ENCODE measurements around the gene PLCD4. TPM values are rescaled to one million over a fixed set of nuclear protein-coding genes. Genes with fewer than 3 reads are reported as not detected.
A peak's percentile ranks its signal among the peaks of the same experiment; 100 is the strongest.

The PLCD4 gene
- 0.21 TPM for total RNA-seq

GRCh38 chr2:218607436-218608115 is at the start of gene PLCD4:
PLCD4 (plus strand) TSS chr2:218607899; CDS start chr2:218615740, 7,841 bp downstream.
- Histone ChIP-seq H3K4me3 (ENCODE audit: low read length) (no peak within 1 kb of the TSS), H3K4me1 (ENCODE audit: insufficient read depth, low read length) (no peaks in the 10 kb centered on the region), H3K27me3 (ENCODE audit: insufficient read depth, low read length) (no peaks in the 10 kb centered on the region), H3K9me3 (ENCODE audit: low read depth, low read length) (no peaks in the 10 kb centered on the region)

DNA sequence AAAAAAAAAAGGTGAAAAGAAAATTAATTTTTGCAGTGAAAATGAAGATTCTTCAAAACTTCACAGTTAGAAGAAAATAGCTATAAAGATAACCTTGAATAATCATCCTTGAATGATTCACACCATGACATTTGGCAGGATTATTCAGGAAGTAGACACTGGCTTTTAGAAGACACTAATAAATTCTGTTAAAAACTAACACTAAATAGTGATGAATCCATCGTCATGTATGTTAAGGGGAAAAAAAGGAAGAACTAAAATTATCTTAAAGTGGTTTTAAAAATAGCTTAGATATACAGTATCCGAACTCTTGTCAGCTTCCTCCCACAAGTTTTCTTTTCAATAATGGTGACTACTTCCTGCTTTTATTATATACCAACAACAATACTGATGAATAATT is 49.8 kb upstream of the PLCD4 start:
- H3K9me3 ChIP-seq (ENCODE audit: low read depth, low read length) = no peaks in the 10 kb centered on the region
- H3K4me3 ChIP-seq (ENCODE audit: low read length) = no peak overlapping the region
- H3K4me1 ChIP-seq (ENCODE audit: insufficient read depth, low read length) = no peaks in the 10 kb centered on the region
- H3K27me3 ChIP-seq (ENCODE audit: insufficient read depth, low read length) = no peaks in the 10 kb centered on the region

GRCh38 chr2:218558986-218559385 is 48.7 kb upstream of the PLCD4 start:
- no peaks in the 10 kb centered on the region for H3K9me3 ChIP-seq (ENCODE audit: low read depth, low read length)
- H3K27me3 ChIP-seq (ENCODE audit: insufficient read depth, low read length) = no peaks in the 10 kb centered on the region
- no peak overlapping the region for H3K4me3 ChIP-seq (ENCODE audit: low read length)
- H3K4me1 ChIP-seq (ENCODE audit: insufficient read depth, low read length) = peaks cover 4% of the 10 kb centered on the region

- H3K9me3 ChIP-seq (ENCODE audit: low read depth, low read length) = no peaks in the 10 kb centered on the region
Observed at GRCh38 chr2:218564056-218564455, 43.6 kb upstream of the PLCD4 start.

DNA sequence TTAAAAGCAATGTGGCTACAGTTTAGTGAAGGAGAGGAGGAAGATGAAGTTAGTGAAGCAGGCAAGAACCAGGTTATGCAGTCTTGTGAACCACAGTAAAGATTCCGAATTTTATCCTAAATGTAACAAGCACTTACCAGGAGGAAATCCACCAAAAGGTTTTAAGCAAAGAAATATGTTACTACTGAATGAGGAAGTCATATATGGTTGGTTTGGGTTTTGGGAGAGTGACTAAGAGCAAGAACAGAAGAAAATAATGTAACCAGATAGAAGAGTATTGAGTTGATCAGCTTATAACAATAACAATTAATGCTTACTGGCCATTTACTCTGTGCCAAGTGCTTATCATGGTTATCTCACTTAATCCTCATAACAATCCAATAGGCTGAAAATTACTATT is 41.4 kb upstream of the PLCD4 start:
- no peak overlapping the region for H3K4me3 ChIP-seq (ENCODE audit: low read length)
- H3K9me3 ChIP-seq (ENCODE audit: low read depth, low read length) = no peaks in the 10 kb centered on the region
- no peaks in the 10 kb centered on the region for H3K27me3 ChIP-seq (ENCODE audit: insufficient read depth, low read length)
- peaks cover 36% of the 10 kb centered on the region for H3K4me1 ChIP-seq (ENCODE audit: insufficient read depth, low read length)

More at GRCh38 chr2:218564056-218564455, 43.6 kb upstream of the PLCD4 start:
- peaks cover 14% of the 10 kb centered on the region for H3K4me1 ChIP-seq (ENCODE audit: insufficient read depth, low read length)
- H3K4me3 ChIP-seq (ENCODE audit: low read length) = no peak overlapping the region
- H3K27me3 ChIP-seq (ENCODE audit: insufficient read depth, low read length) = no peaks in the 10 kb centered on the region

DNA sequence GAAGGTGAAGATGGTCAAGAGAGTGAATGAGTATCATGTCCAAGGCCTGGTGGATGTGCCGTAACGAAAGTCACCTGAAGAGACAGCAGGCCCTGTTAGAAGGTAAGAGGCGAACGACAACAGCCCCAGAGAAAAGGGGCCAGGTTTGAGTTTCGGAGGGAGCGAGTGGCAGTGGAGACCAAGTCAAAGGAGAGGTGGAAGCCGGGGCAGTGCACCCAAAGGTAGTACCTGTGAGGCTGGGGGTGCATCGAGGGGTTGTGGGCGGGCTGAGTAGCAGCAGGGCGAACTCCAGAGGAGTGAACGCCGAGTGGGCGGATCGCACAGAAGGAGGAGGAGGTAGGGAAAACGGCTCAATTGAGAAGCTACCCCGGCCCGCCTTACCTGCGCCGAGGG is 39.9 kb upstream of the PLCD4 start:
- H3K27me3 ChIP-seq (ENCODE audit: insufficient read depth, low read length) = no peaks in the 10 kb centered on the region
- H3K4me1 ChIP-seq (ENCODE audit: insufficient read depth, low read length) = peaks cover 36% of the 10 kb centered on the region
- no peaks in the 10 kb centered on the region for H3K9me3 ChIP-seq (ENCODE audit: low read depth, low read length)
- peak overlapping the region; percentile 75 for H3K4me3 ChIP-seq (ENCODE audit: low read length)

DNA sequence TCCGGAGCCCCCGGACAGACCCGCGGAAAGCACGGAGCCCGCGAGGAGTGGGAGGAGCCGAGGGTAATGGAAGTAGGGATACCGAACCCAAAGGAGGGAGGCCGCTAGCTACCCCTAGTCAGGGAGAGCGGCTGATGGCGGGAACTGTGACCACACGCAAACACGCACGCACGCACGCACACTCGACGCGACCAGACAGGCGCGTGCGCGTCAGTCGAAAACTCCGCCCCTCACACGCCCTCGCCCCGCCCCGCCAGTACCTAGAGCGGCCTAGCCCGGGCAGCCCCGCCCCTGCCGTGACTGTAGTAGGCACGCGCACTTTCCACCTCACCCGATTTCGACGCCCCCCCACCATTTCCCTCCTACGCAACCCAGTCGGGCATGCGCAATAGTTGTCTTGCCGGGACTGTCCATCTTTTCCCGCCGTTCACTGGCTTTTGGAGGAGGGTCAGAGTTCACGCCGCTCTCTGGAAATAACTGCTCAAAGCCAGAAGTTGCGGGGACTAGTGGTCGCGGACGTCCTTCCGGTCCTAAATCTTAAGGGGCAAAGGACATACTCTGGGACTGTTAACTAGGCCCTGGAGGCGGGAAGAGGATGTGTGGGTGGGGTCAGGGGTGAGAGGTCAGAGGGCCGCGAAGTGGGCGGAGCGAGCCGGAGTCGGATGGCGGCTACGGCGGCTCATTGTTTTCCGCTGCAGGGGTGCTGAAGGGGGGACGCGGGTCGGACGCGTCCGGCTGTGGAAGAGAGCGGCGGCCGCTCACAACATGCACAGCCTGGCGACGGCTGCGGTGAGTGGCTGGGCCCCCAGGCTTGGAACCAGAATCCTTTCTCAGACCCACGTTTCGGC is 39.3 kb upstream of the PLCD4 start, which contains the start of the genes CNOT9 and USP37:
Gene CNOT9, plus strand, starts transcription at position 650 of the 848 bp plus-strand sequence. Its CDS starts 116 bp downstream, at position 766.
Gene USP37, minus strand, starts transcription at position 162 of the 848 bp plus-strand sequence. CDS start 9,698 bp downstream, outside the sequence.
- Histone ChIP-seq H3K4me1 (ENCODE audit: insufficient read depth, low read length) (peaks cover 36% of the 10 kb centered on the region), H3K9me3 (ENCODE audit: low read depth, low read length) (no peaks in the 10 kb centered on the region), H3K4me3 (ENCODE audit: low read length) (peak within 1 kb of the TSS; percentile 75)

GRCh38 chr2:218569038-218569431 is 38.7 kb upstream of the PLCD4 start:
- H3K4me3 ChIP-seq (ENCODE audit: low read length) = peak overlapping the region; percentile 75
- no peaks in the 10 kb centered on the region for H3K9me3 ChIP-seq (ENCODE audit: low read depth, low read length)
- peaks cover 32% of the 10 kb centered on the region for H3K4me1 ChIP-seq (ENCODE audit: insufficient read depth, low read length)
- no peaks in the 10 kb centered on the region for H3K27me3 ChIP-seq (ENCODE audit: insufficient read depth, low read length)

More for the DNA sequence above, 39.3 kb upstream of the PLCD4 start, which contains the start of the genes CNOT9 and USP37:
- no peaks in the 10 kb centered on the region for H3K27me3 ChIP-seq (ENCODE audit: insufficient read depth, low read length)

DNA sequence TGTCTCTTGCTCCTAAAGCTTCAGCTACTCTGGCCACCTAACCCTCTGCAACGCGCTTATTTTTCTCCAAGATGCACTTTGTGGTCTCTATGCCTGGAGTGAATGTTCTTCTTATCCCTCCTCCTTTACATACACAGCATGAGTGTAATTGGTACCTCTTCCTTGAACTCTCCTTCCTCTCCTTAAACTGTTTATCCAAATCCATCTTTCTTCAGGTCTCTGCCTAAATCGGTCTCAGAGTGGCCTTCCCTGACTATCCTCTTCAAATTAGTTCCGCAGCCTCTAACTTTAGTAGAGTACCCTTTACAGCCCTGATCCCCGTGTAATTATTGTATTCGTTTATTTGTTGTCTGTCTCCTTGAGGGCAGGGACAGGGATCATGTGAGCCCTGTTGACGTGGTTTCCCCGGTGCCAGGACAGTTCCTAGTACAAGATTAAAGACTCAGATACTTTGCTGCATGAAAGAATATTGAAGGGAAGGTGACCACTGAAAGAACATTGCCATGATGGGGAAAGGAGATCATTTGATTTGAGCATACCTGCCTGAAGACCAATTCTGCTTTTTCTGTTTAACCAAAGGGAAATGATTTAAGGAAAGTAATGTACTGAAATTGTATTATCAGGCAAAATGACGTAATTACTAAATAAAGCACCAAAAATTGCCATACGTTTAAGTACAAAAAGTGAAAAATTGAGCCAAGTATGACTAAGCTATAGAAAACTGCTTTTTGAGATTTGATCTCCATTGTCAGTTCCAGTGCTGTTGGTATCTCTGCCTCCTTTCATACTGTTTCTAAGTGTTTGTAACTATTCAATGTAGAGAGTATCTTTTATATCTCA is 37.8 kb upstream of the PLCD4 start:
- Histone ChIP-seq H3K4me1 (ENCODE audit: insufficient read depth, low read length) (peaks cover 32% of the 10 kb centered on the region), H3K9me3 (ENCODE audit: low read depth, low read length) (no peaks in the 10 kb centered on the region), H3K27me3 (ENCODE audit: insufficient read depth, low read length) (no peaks in the 10 kb centered on the region), H3K4me3 (ENCODE audit: low read length) (peak overlapping the region; percentile 75)

DNA sequence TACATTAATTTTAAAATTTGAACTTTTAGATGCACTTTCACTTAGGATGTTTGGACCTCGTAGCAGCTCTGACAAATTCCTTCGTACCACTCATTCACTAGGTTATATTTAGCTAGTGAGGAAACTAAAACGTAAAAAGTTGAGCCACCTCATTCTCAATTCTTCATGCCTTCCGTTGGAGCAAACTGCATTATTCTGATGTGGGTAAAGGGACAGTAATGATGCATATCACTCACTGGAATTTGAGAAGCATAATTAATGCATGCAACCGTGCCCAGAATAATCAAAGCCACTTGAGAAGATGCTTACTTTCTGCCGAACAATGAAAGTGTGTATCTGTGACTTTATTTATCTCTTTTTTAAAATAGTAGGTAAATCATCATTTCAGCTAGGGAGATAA is 36.8 kb upstream of the PLCD4 start:
- no peaks in the 10 kb centered on the region for H3K27me3 ChIP-seq (ENCODE audit: insufficient read depth, low read length)
- peaks cover 32% of the 10 kb centered on the region for H3K4me1 ChIP-seq (ENCODE audit: insufficient read depth, low read length)
- H3K4me3 ChIP-seq (ENCODE audit: low read length) = no peak overlapping the region
- H3K9me3 ChIP-seq (ENCODE audit: low read depth, low read length) = no peaks in the 10 kb centered on the region

DNA sequence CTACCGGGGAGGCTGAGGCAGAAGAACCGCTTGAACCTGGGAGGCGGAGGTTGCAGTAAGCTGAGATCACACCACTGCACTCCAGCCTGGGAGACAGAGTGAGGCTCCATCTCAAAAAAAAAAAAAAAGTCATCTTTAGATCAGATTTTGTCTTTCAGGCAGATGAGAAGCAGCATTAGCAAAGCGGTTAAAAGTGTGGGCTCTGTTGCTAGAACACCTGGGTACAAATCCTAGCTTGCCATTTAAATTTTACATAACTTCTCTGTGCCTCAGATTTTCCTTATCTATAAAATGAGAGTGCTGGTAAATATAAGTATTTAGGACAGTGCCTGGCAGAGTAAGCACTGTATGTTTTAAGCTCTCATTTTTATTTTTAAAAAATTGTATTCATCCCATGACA is 30.8 kb upstream of the PLCD4 start:
- Histone ChIP-seq H3K27me3 (ENCODE audit: insufficient read depth, low read length) (no peaks in the 10 kb centered on the region), H3K4me1 (ENCODE audit: insufficient read depth, low read length) (no peaks in the 10 kb centered on the region), H3K9me3 (ENCODE audit: low read depth, low read length) (no peaks in the 10 kb centered on the region), H3K4me3 (ENCODE audit: low read length) (no peak overlapping the region)

DNA sequence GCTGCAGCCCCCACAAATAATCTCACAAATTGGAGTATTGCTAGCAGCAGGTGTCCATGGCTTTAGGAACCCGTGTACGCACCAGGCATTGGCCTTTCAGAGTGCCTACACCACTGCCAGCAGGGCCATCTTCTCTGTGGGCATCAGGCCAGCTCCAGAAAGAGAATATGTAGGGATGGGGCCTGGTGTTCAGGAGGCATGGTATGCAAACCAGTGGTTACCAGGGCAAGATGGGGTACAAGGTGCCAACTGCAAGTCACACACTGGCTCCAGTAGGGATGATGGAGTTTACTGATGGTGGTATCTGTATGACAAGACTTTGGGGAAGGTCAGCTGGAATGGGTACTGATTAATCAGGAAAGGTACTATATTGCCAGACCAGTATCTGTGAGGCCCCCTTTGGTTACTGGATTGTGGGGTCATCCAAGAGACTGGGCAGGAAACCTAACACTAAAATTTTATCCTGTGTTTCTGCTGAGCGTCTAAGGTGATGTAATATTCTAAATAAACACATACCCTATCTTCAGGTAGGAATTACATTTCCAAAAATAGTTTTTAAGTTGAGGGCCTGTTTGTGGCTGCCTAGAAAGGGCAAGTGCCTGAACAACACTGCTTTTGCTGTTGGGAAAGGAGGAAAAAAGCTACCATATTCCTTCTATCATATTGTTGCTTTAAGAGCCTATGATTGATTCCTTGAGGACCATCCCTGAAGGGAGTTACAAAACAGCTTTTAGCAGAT is 30.0 kb upstream of the PLCD4 start:
- no peak overlapping the region for H3K4me3 ChIP-seq (ENCODE audit: low read length)
- no peaks in the 10 kb centered on the region for H3K4me1 ChIP-seq (ENCODE audit: insufficient read depth, low read length)
- no peaks in the 10 kb centered on the region for H3K9me3 ChIP-seq (ENCODE audit: low read depth, low read length)
- no peaks in the 10 kb centered on the region for H3K27me3 ChIP-seq (ENCODE audit: insufficient read depth, low read length)

DNA sequence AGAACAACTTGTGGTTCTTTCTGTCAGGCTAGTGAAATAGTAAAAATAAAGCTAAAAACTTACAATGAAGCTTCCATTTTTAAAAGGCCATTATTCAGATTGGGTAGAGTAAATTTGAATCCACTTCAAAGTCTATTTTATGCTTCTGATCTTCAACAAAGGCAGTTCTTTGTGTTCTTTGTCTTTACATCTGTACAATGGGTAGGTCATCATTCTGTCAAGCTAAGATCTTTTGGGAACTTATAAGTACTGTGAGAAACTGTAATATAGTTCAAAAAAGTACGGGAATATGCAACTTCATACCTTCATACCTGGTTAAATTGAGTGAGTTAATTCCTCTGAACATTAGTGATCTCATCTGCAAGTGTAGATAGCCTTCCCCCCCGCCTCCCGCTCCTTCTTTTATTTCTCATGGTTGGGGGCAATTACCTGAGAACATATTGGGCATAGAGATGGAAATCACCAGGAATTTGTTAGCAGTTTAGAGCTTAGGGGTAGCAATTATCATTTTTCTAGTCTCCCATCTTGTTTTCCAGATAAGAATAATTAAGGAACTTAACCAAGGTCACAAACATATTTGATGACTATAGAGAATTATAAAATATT is 29.3 kb upstream of the PLCD4 start:
- Histone ChIP-seq H3K4me1 (ENCODE audit: insufficient read depth, low read length) (no peaks in the 10 kb centered on the region), H3K27me3 (ENCODE audit: insufficient read depth, low read length) (no peaks in the 10 kb centered on the region), H3K9me3 (ENCODE audit: low read depth, low read length) (no peaks in the 10 kb centered on the region), H3K4me3 (ENCODE audit: low read length) (no peak overlapping the region)

DNA sequence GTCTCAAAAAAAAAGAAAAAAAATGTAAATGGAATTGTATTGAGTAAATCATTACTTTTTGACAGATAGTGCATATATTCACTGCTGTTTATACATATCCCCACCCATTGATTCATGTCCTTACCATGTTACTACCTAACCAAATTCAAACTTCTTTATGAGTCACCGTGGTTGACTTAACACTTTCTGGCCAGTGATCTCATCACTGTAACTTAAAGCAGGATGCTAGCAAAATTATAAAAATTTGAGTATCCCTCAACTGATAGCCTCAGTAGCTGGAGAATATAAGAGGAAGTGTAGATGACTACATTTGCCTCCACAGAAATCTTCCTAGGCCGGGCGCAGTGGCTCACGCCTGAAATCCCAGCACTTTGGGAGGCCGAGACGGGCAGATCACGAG is 25.6 kb upstream of the PLCD4 start:
- no peak overlapping the region for H3K4me3 ChIP-seq (ENCODE audit: low read length)
- H3K4me1 ChIP-seq (ENCODE audit: insufficient read depth, low read length) = no peaks in the 10 kb centered on the region
- no peaks in the 10 kb centered on the region for H3K9me3 ChIP-seq (ENCODE audit: low read depth, low read length)
- no peaks in the 10 kb centered on the region for H3K27me3 ChIP-seq (ENCODE audit: insufficient read depth, low read length)

Data from mononuclear cell (primary cell).